Endothelial cell (in vitro differentiated cells): ENCODE measurements around the gene NBAS. TPM values are rescaled to one million over a fixed set of nuclear protein-coding genes. Genes with fewer than 3 reads are reported as not detected.

Experiments used
- DNase-seq: peaks from one replicate; pipeline ENCODE4 v3.0.0; 2021; ENCODE audit warnings: low spot score
- H3K27ac Mint-ChIP-seq: one replicate; pipeline ENCODE4 v1.8.0; 2021; ENCODE audit warnings: mixed read lengths, inconsistent platforms; ENCODE audit not compliant: unreplicated experiment
- H3K27me3 Mint-ChIP-seq: one replicate; pipeline ENCODE4 v1.8.0; 2021; ENCODE audit warnings: mild to moderate bottlenecking, moderate library complexity, mixed read lengths, inconsistent platforms; ENCODE audit not compliant: unreplicated experiment
- H3K36me3 Mint-ChIP-seq: one replicate; pipeline ENCODE4 v1.8.0; 2021; ENCODE audit warnings: mild to moderate bottlenecking, low read depth, mixed read lengths, inconsistent platforms; ENCODE audit not compliant: unreplicated experiment
- H3K4me1 Mint-ChIP-seq: one replicate; pipeline ENCODE4 v1.8.0; 2021; ENCODE audit warnings: mild to moderate bottlenecking, mixed read lengths, inconsistent platforms; ENCODE audit not compliant: unreplicated experiment
- H3K4me3 Mint-ChIP-seq: one replicate; pipeline ENCODE4 v1.8.0; 2021; ENCODE audit warnings: mild to moderate bottlenecking, mixed read lengths, inconsistent platforms; ENCODE audit not compliant: unreplicated experiment
- H3K9me3 Mint-ChIP-seq: one replicate; pipeline ENCODE4 v1.8.0; 2021; ENCODE audit warnings: mixed read lengths, inconsistent platforms; ENCODE audit not compliant: unreplicated experiment
- CTCF ChIP-seq: fragments of 200-600 bp; sonication (generic); IDR thresholded peaks from one replicate; pipeline ENCODE4 v1.5.0; 2021; ENCODE audit warnings: antibody characterized with exemption; ENCODE audit not compliant: unreplicated experiment
- total RNA-seq: library from RNA; stranded (reverse); fragmentation: NEBNext Ultra II Directional; extraction: Animal tissue kit (Norgen Biotek cat#: 25700); gene quantifications from one replicate; pipeline ENCODE4 v1.2.1, GENCODE V29; 2021; ENCODE audit not compliant: unreplicated experiment

The NBAS gene
- total RNA-seq, 1 donor from 2014 or later, result 52.8 TPM

- H3K27ac Mint-ChIP-seq, result no peak overlapping the region
Observed at GRCh38 chr2:15127301-15127700, 433.8 kb downstream of the NBAS start.

GRCh38 chr2:15126373-15126772 is 434.8 kb downstream of the NBAS start:
- DNase-seq, result no peak
- peaks cover 1% of the 10 kb centered on the region for H3K27me3 Mint-ChIP-seq
- H3K9me3 Mint-ChIP-seq, result no peaks in the 10 kb centered on the region
- H3K27ac Mint-ChIP-seq, result no peak overlapping the region
- no peak for TF ChIP-seq CTCF
- H3K36me3 Mint-ChIP-seq, result peaks cover 9% of the 10 kb centered on the region
- H3K4me1 Mint-ChIP-seq, result peaks cover 9% of the 10 kb centered on the region
- H3K4me3 Mint-ChIP-seq, result no peak overlapping the region

More at GRCh38 chr2:15127301-15127700, 433.8 kb downstream of the NBAS start:
- peaks cover 6% of the 10 kb centered on the region for H3K36me3 Mint-ChIP-seq
- H3K9me3 Mint-ChIP-seq, result no peaks in the 10 kb centered on the region
- peaks cover 9% of the 10 kb centered on the region for H3K4me1 Mint-ChIP-seq
- TF ChIP-seq CTCF, result no peak
- DNase-seq, result no peak
- H3K4me3 Mint-ChIP-seq, result no peak overlapping the region
- peaks cover 1% of the 10 kb centered on the region for H3K27me3 Mint-ChIP-seq

DNA sequence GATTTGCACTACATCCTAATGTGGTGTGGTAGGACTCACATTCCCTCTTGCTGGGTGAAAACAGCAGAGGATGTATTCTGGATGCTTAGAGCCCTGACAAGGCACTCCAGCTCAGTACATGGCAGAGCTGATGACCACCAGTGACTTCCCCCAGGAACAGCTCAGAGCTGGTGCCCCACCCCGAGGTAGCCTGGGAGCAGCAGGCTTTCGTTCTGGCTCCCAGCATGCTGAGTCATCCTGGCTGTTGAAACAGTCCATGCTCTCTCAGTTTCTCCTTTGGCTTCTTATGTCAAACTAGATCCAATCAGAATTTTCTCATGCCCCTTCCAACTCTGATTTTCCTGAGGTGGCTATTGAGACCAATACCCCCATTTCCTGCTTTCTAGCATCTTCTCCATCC is 438.2 kb downstream of the NBAS start:
- H3K9me3 Mint-ChIP-seq, result no peaks in the 10 kb centered on the region
- H3K36me3 Mint-ChIP-seq, result peaks cover 9% of the 10 kb centered on the region
- H3K27ac Mint-ChIP-seq, result no peak overlapping the region
- no peak overlapping the region for H3K4me3 Mint-ChIP-seq
- no peaks in the 10 kb centered on the region for H3K4me1 Mint-ChIP-seq
- H3K27me3 Mint-ChIP-seq, result peaks cover 1% of the 10 kb centered on the region
- DNase-seq, result no peak
- TF ChIP-seq CTCF, result no peak

- no peaks in the 10 kb centered on the region for H3K9me3 Mint-ChIP-seq
- DNase-seq, result no peak
- no peak for TF ChIP-seq CTCF
Observed at GRCh38 chr2:15120631-15121030, 440.5 kb downstream of the NBAS start.

DNA sequence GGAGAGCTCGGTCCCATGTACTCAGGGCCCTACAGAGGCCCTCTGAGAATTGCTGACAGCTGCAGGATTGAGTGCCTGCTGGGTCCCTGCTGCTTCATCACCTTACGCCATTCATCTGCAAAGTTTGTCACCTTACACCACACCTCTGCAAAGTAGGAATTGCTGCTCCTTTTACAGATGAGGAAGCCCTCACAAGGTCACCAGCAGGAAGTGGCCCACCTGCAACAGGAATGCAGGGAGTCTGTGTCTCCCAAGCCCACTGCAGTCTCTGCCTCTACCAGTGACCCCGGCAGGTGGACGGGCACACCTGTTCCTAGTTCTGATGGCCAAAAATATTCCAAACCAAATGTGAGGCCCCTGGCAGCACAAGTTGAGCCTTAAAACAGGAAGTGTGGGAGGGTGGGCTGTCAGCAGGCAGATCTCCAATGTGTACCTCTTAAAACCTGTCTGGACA is 441.4 kb downstream of the NBAS start:
- TF ChIP-seq CTCF, result no peak
- Mint-ChIP-seq H3K9me3 (no peaks in the 10 kb centered on the region), H3K4me3 (no peak overlapping the region), H3K27ac (no peak overlapping the region), H3K27me3 (peaks cover 1% of the 10 kb centered on the region), H3K4me1 (no peaks in the 10 kb centered on the region), H3K36me3 (peaks cover 9% of the 10 kb centered on the region)
- DNase-seq, result no peak

More at GRCh38 chr2:15120631-15121030, 440.5 kb downstream of the NBAS start:
- H3K36me3 Mint-ChIP-seq, result peaks cover 9% of the 10 kb centered on the region
- H3K27me3 Mint-ChIP-seq, result peaks cover 1% of the 10 kb centered on the region
- H3K27ac Mint-ChIP-seq, result no peak overlapping the region
- H3K4me1 Mint-ChIP-seq, result no peaks in the 10 kb centered on the region
- no peak overlapping the region for H3K4me3 Mint-ChIP-seq
